Measurements from ENCODE around the gene THTPA. TPM values are rescaled to one million over a fixed set of nuclear protein-coding genes. Genes with fewer than 3 reads are reported as not detected.

THTPA gene
- total RNA-seq, 1 experiment from 2014 or later, result 16.8 TPM

GRCh38 chr14:23548351-23549318 is 7.4 kb upstream of the THTPA start:
- no TSS peak for BruUV-seq (replicated peaks)
- Mint-ChIP-seq H3K27ac (ENCODE audit: low read depth, unreplicated experiment) (no peak overlapping the region), H3K36me3 (ENCODE audit: insufficient read depth, unreplicated experiment) (no peaks in the 10 kb centered on the region), H3K4me3 (ENCODE audit: unreplicated experiment) (no peak overlapping the region), H3K9me3 (ENCODE audit: unreplicated experiment) (no peaks in the 10 kb centered on the region), H3K4me1 (ENCODE audit: insufficient read depth, unreplicated experiment) (peaks cover 6% of the 10 kb centered on the region), H3K27me3 (ENCODE audit: insufficient read depth, unreplicated experiment) (no peaks in the 10 kb centered on the region)
- ChIA-PET CTCF (interaction anchor here (0.5 to 2.6 kb wide), 9 partner anchors 9 to 70 kb away, joined by 3 to 14 read pairs (median 4); partner anchors contain the start of gene AP1G2), POLR2A (interaction anchor here (0.7 to 1.6 kb wide), 2 partner anchors 10 to 206 kb away, joined by 3 to 4 read pairs; no protein-coding TSS in a partner anchor)
- intact Hi-C loops (cut with micrococcal nuclease), result no loop called here
- no peak for TF ChIP-seq CTCF (IDR thresholded peaks at IDR 0.05; ENCODE audit: unreplicated experiment)
- no peak for DNase-seq (ENCODE audit: unreplicated experiment)

- H3K27me3 Mint-ChIP-seq (ENCODE audit: insufficient read depth, unreplicated experiment), result no peaks in the 10 kb centered on the region
- intact Hi-C loops (cut with micrococcal nuclease), result no loop called here
- DNase-seq (ENCODE audit: unreplicated experiment), result no peak
- H3K36me3 Mint-ChIP-seq (ENCODE audit: insufficient read depth, unreplicated experiment), result no peaks in the 10 kb centered on the region
- TF ChIP-seq CTCF (IDR thresholded peaks at IDR 0.05; ENCODE audit: unreplicated experiment), result no peak
- H3K4me1 Mint-ChIP-seq (ENCODE audit: insufficient read depth, unreplicated experiment), result peaks cover 6% of the 10 kb centered on the region
- peak overlapping the region; percentile 36 for H3K27ac Mint-ChIP-seq (ENCODE audit: low read depth, unreplicated experiment)
- ChIA-PET POLR2A (interaction anchor here (0.8 to 1.6 kb wide), 2 partner anchors 9 to 81 kb away, joined by 3 read pairs; partner anchors contain the start of gene NGDN), CTCF (interaction anchor here (0.6 to 2.6 kb wide), 8 partner anchors 9 to 249 kb away, joined by 3 to 14 read pairs (median 4); no protein-coding TSS in a partner anchor)
- no peak overlapping the region for H3K4me3 Mint-ChIP-seq (ENCODE audit: unreplicated experiment)
- BruUV-seq (replicated peaks), result no TSS peak
- no peaks in the 10 kb centered on the region for H3K9me3 Mint-ChIP-seq (ENCODE audit: unreplicated experiment)
Observed at GRCh38 chr14:23550131-23550811, 5.8 kb upstream of the THTPA start.

- DNase-seq (ENCODE audit: unreplicated experiment), result no peak
- peaks cover 6% of the 10 kb centered on the region for H3K4me1 Mint-ChIP-seq (ENCODE audit: insufficient read depth, unreplicated experiment)
- ChIA-PET CTCF (interaction anchor here (0.6 to 2.6 kb wide), 4 partner anchors 9 to 248 kb away, joined by 4 to 14 read pairs (median 4); partner anchors contain the start of gene AP1G2), POLR2A (interaction anchor here (0.7 to 0.8 kb wide), 2 partner anchors 81 to 955 kb away, joined by 3 read pairs; partner anchors contain the start of gene NGDN)
- H3K4me3 Mint-ChIP-seq (ENCODE audit: unreplicated experiment), result no peak overlapping the region
- no peaks in the 10 kb centered on the region for H3K36me3 Mint-ChIP-seq (ENCODE audit: insufficient read depth, unreplicated experiment)
- no TSS peak for BruUV-seq (replicated peaks)
- peak overlapping the region; percentile 36 for H3K27ac Mint-ChIP-seq (ENCODE audit: low read depth, unreplicated experiment)
- no peak for TF ChIP-seq CTCF (IDR thresholded peaks at IDR 0.05; ENCODE audit: unreplicated experiment)
- H3K27me3 Mint-ChIP-seq (ENCODE audit: insufficient read depth, unreplicated experiment), result no peaks in the 10 kb centered on the region
- intact Hi-C loops (cut with micrococcal nuclease), result no loop called here
- no peaks in the 10 kb centered on the region for H3K9me3 Mint-ChIP-seq (ENCODE audit: unreplicated experiment)
Observed at GRCh38 chr14:23550812-23551265, 5.2 kb upstream of the THTPA start.

Measured in MCF 10A (cell line).